Lower lobe of right lung (tissue), 2 donors: Measurements from ENCODE around the gene ERVW-1. TPM values are rescaled to one million over a fixed set of nuclear protein-coding genes. Genes with fewer than 3 reads are reported as not detected.
"Not testable (repeated sequence)": the region's sequence is repeated elsewhere in the genome, so short reads cannot be mapped to it uniquely, and the experiment has no call there.

Source experiments
- ATAC-seq, 2 donors: fragments of 200-7000 bp; cut with Tn5 transposase; one replicate each; pipeline ENCODE4 v1.9.1; 2020 to 2022; ENCODE audit warnings: mild to moderate bottlenecking in 2 of 2, moderate library complexity in 2 of 2
- DNase-seq: peaks from one replicate; pipeline ENCODE4 v3.0.0-alpha.2; 2020
- H3K27ac ChIP-seq: fragments of 200-600 bp; one replicate; pipeline ENCODE4 v1.8.0; 2022
- H3K27me3 ChIP-seq: fragments of 200-600 bp; one replicate; pipeline ENCODE4 v1.8.0; 2022; ENCODE audit warnings: low read depth
- H3K36me3 ChIP-seq: fragments of 200-600 bp; one replicate; pipeline ENCODE4 v1.8.0; 2022; ENCODE audit warnings: mild to moderate bottlenecking
- H3K4me1 ChIP-seq: fragments of 200-600 bp; one replicate; pipeline ENCODE4 v1.8.0; 2022
- H3K4me3 ChIP-seq: fragments of 200-600 bp; one replicate; pipeline ENCODE4 v1.8.0; 2022; ENCODE audit warnings: mild to moderate bottlenecking
- H3K9me3 ChIP-seq: fragments of 200-600 bp; one replicate; pipeline ENCODE4 v1.8.0; 2022
- intact Hi-C: fragments of 100-400 bp; cut with DNase I; formaldehyde crosslinking; loops from one replicate; pipeline ENCODE4 v1.11.0; 2022
- total RNA-seq: library from RNA; stranded (reverse); fragmentation: NEBNext Ultra II Directional; extraction: Animal tissue kit (Norgen Biotek cat#: 25700); gene quantifications from one replicate; pipeline ENCODE4 v1.2.1, GENCODE V29; 2021
- TF ChIP-seq, protein P1 (sequence below): fragments of 200-600 bp; IDR thresholded peaks from one replicate; pipeline ENCODE4 v1.8.0; 2022; ENCODE audit warnings: antibody characterized with exemption, mild to moderate bottlenecking
- donor health status: DM: no; HTN: yes; CAD: no; lungs with severe emphysema.

Gene ERVW-1
- total RNA-seq, 1 donor from 2014 or later = not detected

GRCh38 chr7:92478095-92478494 is 349 bp upstream of the ERVW-1 start:
- no peak overlapping the region for H3K4me3 ChIP-seq
- no peak for DNase-seq
- TF ChIP-seq, protein P1, sequence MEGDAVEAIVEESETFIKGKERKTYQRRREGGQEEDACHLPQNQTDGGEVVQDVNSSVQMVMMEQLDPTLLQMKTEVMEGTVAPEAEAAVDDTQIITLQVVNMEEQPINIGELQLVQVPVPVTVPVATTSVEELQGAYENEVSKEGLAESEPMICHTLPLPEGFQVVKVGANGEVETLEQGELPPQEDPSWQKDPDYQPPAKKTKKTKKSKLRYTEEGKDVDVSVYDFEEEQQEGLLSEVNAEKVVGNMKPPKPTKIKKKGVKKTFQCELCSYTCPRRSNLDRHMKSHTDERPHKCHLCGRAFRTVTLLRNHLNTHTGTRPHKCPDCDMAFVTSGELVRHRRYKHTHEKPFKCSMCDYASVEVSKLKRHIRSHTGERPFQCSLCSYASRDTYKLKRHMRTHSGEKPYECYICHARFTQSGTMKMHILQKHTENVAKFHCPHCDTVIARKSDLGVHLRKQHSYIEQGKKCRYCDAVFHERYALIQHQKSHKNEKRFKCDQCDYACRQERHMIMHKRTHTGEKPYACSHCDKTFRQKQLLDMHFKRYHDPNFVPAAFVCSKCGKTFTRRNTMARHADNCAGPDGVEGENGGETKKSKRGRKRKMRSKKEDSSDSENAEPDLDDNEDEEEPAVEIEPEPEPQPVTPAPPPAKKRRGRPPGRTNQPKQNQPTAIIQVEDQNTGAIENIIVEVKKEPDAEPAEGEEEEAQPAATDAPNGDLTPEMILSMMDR = no peak
- intact Hi-C loops = no loop called here
- no peak for ATAC-seq
- no peak overlapping the region for H3K27ac ChIP-seq
- peaks cover 12% of the 10 kb centered on the region for H3K36me3 ChIP-seq
- no peaks in the 10 kb centered on the region for H3K27me3 ChIP-seq
- H3K9me3 ChIP-seq = no peaks in the 10 kb centered on the region
- no peaks in the 10 kb centered on the region for H3K4me1 ChIP-seq

- H3K4me3 ChIP-seq, ATAC-seq, H3K27ac ChIP-seq, intact Hi-C loops, H3K27me3 ChIP-seq, H3K9me3 ChIP-seq, H3K4me1 ChIP-seq, DNase-seq: not testable (repeated sequence)
- H3K36me3 ChIP-seq = peaks cover 21% of the 10 kb centered on the region
These were observed 1.7 kb downstream of the ERVW-1 start for GRCh38 chr7:92475851-92476590.

DNA sequence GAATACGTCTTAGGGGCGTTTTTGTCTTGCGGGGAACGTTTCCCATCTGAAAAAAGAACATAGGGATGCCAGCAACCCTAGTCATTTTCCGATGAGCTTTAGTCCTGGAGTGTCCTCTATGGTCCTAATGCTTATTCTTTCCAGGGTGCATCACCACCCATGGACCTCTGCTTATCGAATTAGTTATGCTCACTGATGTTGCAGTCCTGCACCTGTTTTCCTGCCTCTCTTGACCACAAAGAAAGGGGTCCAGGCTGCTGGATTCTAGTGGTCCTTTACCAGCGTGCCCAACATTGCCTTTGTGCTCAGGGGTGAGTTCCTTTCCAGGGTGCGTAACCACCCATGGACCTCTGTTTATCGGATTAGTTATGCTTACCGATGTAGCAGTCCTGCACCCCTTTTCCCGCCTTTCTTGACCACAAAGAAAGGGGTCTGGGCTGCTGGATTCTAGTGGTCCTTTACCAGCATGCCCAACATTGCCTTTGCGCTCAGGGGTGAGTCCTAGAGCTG is 2.4 kb downstream of the ERVW-1 start:
- intact Hi-C loops, DNase-seq, H3K27me3 ChIP-seq, H3K9me3 ChIP-seq, H3K4me3 ChIP-seq, H3K4me1 ChIP-seq, ATAC-seq, H3K27ac ChIP-seq: not testable (repeated sequence)
- H3K36me3 ChIP-seq = peaks cover 25% of the 10 kb centered on the region

- H3K36me3 ChIP-seq = peaks cover 25% of the 10 kb centered on the region
- H3K4me1 ChIP-seq, H3K27me3 ChIP-seq, ATAC-seq, H3K9me3 ChIP-seq, DNase-seq, intact Hi-C loops, H3K4me3 ChIP-seq, H3K27ac ChIP-seq: not testable (repeated sequence)
These were observed 3.8 kb downstream of the ERVW-1 start for GRCh38 chr7:92473989-92474388.

- H3K4me3 ChIP-seq, DNase-seq, H3K27ac ChIP-seq, ATAC-seq, intact Hi-C loops, H3K4me1 ChIP-seq, H3K9me3 ChIP-seq, H3K27me3 ChIP-seq: not testable (repeated sequence)
- H3K36me3 ChIP-seq = peaks cover 35% of the 10 kb centered on the region
These were observed 9.2 kb downstream of the ERVW-1 start for GRCh38 chr7:92468589-92468988.

DNA sequence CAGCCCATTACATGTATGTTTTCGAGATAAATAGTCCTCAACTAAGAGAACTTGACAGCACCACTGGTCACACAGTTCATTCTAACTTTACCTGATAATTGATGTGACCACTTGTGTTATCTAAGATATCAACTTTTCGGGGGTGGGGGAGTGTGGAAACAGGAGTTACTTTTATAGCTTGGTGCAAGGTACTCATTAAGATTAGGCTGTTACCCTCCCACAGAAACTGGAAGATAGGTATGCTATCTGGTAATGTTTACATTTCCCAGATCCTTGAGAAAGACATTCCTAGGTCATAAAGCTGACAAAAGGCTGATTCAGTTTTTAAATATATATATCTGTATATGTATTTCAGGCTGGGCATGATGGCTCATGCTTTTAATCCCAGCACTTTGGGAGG is 11.1 kb downstream of the ERVW-1 start:
- intact Hi-C loops = no loop called here
- H3K4me1 ChIP-seq = no peaks in the 10 kb centered on the region
- no peak overlapping the region for H3K4me3 ChIP-seq
- peaks cover 23% of the 10 kb centered on the region for H3K36me3 ChIP-seq
- H3K27me3 ChIP-seq = no peaks in the 10 kb centered on the region
- no peaks in the 10 kb centered on the region for H3K9me3 ChIP-seq
- DNase-seq (no peak), ATAC-seq (no peak)
- TF ChIP-seq, protein P1 = no peak
- no peak overlapping the region for H3K27ac ChIP-seq

DNA sequence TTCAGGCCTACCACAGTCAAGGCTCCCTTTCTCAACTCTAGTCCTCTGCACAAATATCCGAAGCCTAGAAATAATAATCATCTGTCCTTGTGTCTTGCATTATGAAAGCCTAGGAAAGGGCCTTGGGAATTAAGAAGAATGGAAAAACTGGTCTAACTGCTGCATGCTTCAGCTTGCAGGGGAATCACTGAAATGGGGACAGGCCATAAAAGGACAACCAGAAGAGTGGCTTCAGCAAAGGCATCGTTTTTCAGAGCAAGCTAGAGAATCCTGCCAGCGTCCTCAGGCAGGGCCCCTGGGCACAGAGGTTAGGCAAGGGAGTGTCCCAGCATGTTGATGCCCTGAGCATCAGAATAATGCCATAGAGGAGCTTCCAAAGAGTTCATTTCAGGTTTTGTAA is 13.2 kb downstream of the ERVW-1 start:
- no peaks in the 10 kb centered on the region for H3K27me3 ChIP-seq
- H3K27ac ChIP-seq = no peak overlapping the region
- TF ChIP-seq, protein P1 = no peak
- H3K36me3 ChIP-seq = peaks cover 19% of the 10 kb centered on the region
- intact Hi-C loops = no loop called here
- DNase-seq (no peak), ATAC-seq (no peak)
- H3K4me1 ChIP-seq = no peaks in the 10 kb centered on the region
- H3K4me3 ChIP-seq = no peak overlapping the region
- no peaks in the 10 kb centered on the region for H3K9me3 ChIP-seq
